ENCODE data around the gene TXNL1. TPM values are rescaled to one million over a fixed set of nuclear protein-coding genes. Genes with fewer than 3 reads are reported as not detected.

TXNL1 gene
- total RNA-seq, 2 donors from 2014 or later, result 45.8 to 59.1 TPM

GRCh38 chr18:56632070-56633022 is 6.0 kb downstream of the TXNL1 start:
- Histone ChIP-seq H3K36me3 (no peaks in the 10 kb centered on the region), H3K27me3 (no peaks in the 10 kb centered on the region), H3K27ac (no peak overlapping the region), H3K4me3 (no peak overlapping the region), H3K9me3 (no peaks in the 10 kb centered on the region), H3K4me1 (peaks cover 0 to 50% of the 10 kb centered on the region in 2 donors)
- no peak for DNase-seq (ENCODE audit: low spot score)
- TF ChIP-seq CTCF (IDR thresholded peaks at IDR 0.05), result no peak

GRCh38 chr18:56627991-56628390 is 10.4 kb downstream of the TXNL1 start:
- Histone ChIP-seq H3K4me1 (peaks cover 0 to 26% of the 10 kb centered on the region in 2 donors), H3K27ac (no peak overlapping the region), H3K36me3 (peaks cover 3% of the 10 kb centered on the region), H3K9me3 (no peaks in the 10 kb centered on the region), H3K4me3 (no peak overlapping the region), H3K27me3 (no peaks in the 10 kb centered on the region)
- TF ChIP-seq CTCF (IDR thresholded peaks at IDR 0.05), result no peak
- no peak for DNase-seq (ENCODE audit: low spot score)

GRCh38 chr18:56615738-56616520 is 22.5 kb downstream of the TXNL1 start:
- Histone ChIP-seq H3K27ac (no peak overlapping the region), H3K36me3 (peaks cover 58% of the 10 kb centered on the region), H3K27me3 (no peaks in the 10 kb centered on the region), H3K4me3 (no peak overlapping the region), H3K4me1 (no peaks in the 10 kb centered on the region), H3K9me3 (no peaks in the 10 kb centered on the region)
- no peak for DNase-seq (ENCODE audit: low spot score)
- no peak for TF ChIP-seq CTCF (IDR thresholded peaks at IDR 0.05)

GRCh38 chr18:56606618-56607017 is 31.8 kb downstream of the TXNL1 start:
- peaks cover 34% of the 10 kb centered on the region for H3K36me3 ChIP-seq
- DNase-seq (ENCODE audit: low spot score), result no peak
- TF ChIP-seq CTCF (IDR thresholded peaks at IDR 0.05), result no peak
- no peaks in the 10 kb centered on the region for H3K9me3 ChIP-seq
- H3K27me3 ChIP-seq, result no peaks in the 10 kb centered on the region
- H3K4me1 ChIP-seq, result peaks cover 0 to 5% of the 10 kb centered on the region in 2 donors
- no peak overlapping the region for H3K4me3 ChIP-seq
- H3K27ac ChIP-seq, result no peak overlapping the region

- H3K27me3 ChIP-seq, result no peaks in the 10 kb centered on the region
- DNase-seq (ENCODE audit: low spot score), result no peak
- TF ChIP-seq CTCF (IDR thresholded peaks at IDR 0.05), result no peak
- H3K9me3 ChIP-seq, result no peaks in the 10 kb centered on the region
- no peak overlapping the region for H3K4me3 ChIP-seq
- H3K4me1 ChIP-seq, result peaks cover 0 to 5% of the 10 kb centered on the region in 2 donors
- no peak overlapping the region for H3K27ac ChIP-seq
- no peaks in the 10 kb centered on the region for H3K36me3 ChIP-seq
These were observed 40.0 kb downstream of the TXNL1 start for GRCh38 chr18:56598422-56598821.

All from right atrium auricular region (tissue), 2 donors.